ENCODE results near the gene SDR39U1.

GRCh38 chr14:24394275-24394674 is 48.3 kb downstream of the SDR39U1 start:
- TF ChIP-seq TBL1XR1 (IDR thresholded peaks at IDR 0.05; ENCODE audit: low read depth, low read length) (no peak), HDGF (IDR thresholded peaks at IDR 0.05) (no peak), RFX5 (IDR thresholded peaks at IDR 0.05; ENCODE audit: low read depth, low read length) (no peak), JUND (IDR thresholded peaks at IDR 0.05; ENCODE audit: low read depth, low read length) (no peak), CTCF (IDR thresholded peaks at IDR 0.05 in 2 of 3, conservative IDR thresholded peaks at IDR 0.05 in 1 of 3; ENCODE audit: control insufficient read depth in 2 of 3, extremely low read depth in 1 of 3, insufficient read depth in 1 of 3, low read depth in 3 of 3, low read length in 3 of 3) (no peak), ZNF24 (IDR thresholded peaks at IDR 0.05) (no peak), EP300 (IDR thresholded peaks at IDR 0.05; ENCODE audit: borderline replicate concordance in 1 of 2, control insufficient read depth in 1 of 2, low read depth in 2 of 2, low read length in 2 of 2) (no peak)
